Lower leg skin (tissue), 4 donors: Measurements from ENCODE around the gene SOX2. TPM values are rescaled to one million over a fixed set of nuclear protein-coding genes. Genes with fewer than 3 reads are reported as not detected.

Experiments used
- DNase-seq, 2 donors: peaks; one replicate each; pipeline ENCODE4 v3.0.0-alpha.2; 2019; ENCODE audit warnings: low spot score in 2 of 2
- H3K4me3 ChIP-seq: fragments of 200-600 bp; sonication (generic); 2 replicates; pipeline ENCODE4 v1.5.1; 2017; ENCODE audit warnings: mild to moderate bottlenecking, low read depth; ENCODE audit not compliant: poor library complexity, severe bottlenecking
- POLR2A ChIP-seq, 2 donors: fragments of 450-650 bp; IDR thresholded peaks; one replicate each; pipeline ENCODE4 v1.6.1; 2016 to 2017; ENCODE audit warnings: antibody characterized with exemption in 2 of 2, mild to moderate bottlenecking in 1 of 2, moderate library complexity in 1 of 2
- WGBS, 2 donors: methylation state at CpG; one replicate each; pipeline ENCODE4 v1.1.5; 2018; 5-methylcytosine and 5-hydroxymethylcytosine counted together
- intact Hi-C: fragments of 100-400 bp; cut with DNase I; formaldehyde crosslinking; loops from one replicate; pipeline ENCODE4 v1.15.0; 2023; ENCODE audit warnings: low total_unique reads
- total RNA-seq, 4 donors: library from RNA; depleted of rRNA; stranded (reverse); fragments of >200 nt; gene quantifications; one replicate each; pipeline ENCODE4 v1.1.0, GENCODE V29; 2016
- TF ChIP-seq, protein P1 (sequence below), 3 donors: fragments of 450-650 bp; IDR thresholded peaks; one replicate each; pipeline ENCODE4 v1.5.1; 2016; ENCODE audit warnings: antibody characterized with exemption in 3 of 3, mild to moderate bottlenecking in 3 of 3, moderate library complexity in 2 of 3

SOX2 gene
- total RNA-seq, 4 donors from 2014 or later: 0.20 to 3.3 (median 1.1) TPM

DNA sequence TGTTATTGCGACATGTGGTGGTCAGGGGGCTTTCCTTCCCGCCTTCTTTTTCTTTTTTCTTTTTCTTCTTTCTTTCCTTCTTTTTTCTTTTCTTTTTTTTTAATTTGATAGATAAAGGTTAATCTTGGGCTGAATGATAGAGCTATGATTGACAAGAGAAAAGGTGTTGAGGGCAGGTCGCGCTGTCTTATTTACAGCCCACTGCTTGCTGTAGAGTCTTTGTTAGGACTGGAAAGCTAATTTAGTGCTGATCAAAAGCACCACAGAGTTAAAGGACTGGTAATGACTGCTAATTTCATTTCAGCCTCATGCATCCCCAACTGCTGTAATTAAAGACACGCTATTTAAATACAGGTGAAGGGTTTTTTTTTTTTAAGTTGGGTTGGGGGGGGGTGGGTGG lies 10.6 kb upstream of the SOX2 start:
- no peak for TF ChIP-seq POLR2A (IDR thresholded peaks at IDR 0.05)
- TF ChIP-seq, protein P1, sequence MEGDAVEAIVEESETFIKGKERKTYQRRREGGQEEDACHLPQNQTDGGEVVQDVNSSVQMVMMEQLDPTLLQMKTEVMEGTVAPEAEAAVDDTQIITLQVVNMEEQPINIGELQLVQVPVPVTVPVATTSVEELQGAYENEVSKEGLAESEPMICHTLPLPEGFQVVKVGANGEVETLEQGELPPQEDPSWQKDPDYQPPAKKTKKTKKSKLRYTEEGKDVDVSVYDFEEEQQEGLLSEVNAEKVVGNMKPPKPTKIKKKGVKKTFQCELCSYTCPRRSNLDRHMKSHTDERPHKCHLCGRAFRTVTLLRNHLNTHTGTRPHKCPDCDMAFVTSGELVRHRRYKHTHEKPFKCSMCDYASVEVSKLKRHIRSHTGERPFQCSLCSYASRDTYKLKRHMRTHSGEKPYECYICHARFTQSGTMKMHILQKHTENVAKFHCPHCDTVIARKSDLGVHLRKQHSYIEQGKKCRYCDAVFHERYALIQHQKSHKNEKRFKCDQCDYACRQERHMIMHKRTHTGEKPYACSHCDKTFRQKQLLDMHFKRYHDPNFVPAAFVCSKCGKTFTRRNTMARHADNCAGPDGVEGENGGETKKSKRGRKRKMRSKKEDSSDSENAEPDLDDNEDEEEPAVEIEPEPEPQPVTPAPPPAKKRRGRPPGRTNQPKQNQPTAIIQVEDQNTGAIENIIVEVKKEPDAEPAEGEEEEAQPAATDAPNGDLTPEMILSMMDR (IDR thresholded peaks at IDR 0.05): no peak
- H3K4me3 ChIP-seq: no peak overlapping the region
- DNase-seq: no peak
- intact Hi-C loops: loop anchor here (10.0 kb wide), 2 partner anchors 366 to 984 kb away; no protein-coding TSS in a partner anchor
- WGBS, 2 donors: 9 to 13% methylated on average over 5 of the region's 5 CpGs

DNA sequence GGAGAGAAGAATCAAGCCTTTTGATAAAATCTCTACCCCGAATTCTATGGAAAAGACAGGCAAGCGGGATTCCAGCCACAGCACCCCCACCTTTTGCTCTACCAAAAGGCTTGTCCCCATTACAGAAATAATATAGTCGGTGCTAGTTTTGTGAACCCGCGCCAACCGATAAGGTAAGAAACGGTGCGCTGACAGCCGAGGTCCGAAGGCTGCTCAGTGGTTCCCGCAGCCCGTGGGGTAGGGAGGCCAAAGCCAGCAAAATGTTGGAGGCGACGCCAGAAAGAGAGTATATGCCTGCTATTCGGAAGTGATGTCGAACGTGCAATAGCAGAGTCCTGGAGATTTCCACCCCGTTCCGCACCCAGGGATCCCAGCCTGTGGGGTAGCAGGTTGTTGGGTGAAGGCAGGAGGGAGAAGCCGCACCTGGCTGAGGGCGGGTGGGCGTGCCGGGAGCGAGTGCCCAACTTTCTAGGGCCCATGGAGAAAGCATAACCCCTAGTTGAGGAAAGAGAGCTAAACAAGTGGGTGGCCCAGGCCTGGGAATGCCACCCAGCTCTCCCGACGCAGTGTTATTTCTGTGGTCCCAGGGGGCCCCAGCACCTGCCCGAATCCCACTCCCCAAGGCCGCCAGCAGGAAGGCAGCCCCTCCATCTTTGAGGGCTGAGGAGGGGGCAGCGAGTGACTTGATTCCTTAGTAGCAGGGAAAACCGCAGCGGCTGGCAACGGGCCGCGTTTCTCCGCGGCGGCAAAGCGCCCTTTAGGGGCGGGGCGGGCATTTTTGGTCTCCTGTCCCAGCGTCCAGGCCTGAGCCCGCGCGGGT lies 7.9 kb upstream of the SOX2 start:
- WGBS, 2 donors: 4 to 11% methylated on average over 39 to 44 of the region's 44 CpGs
- TF ChIP-seq, protein P1 (IDR thresholded peaks at IDR 0.05): no peak
- no peak for TF ChIP-seq POLR2A (IDR thresholded peaks at IDR 0.05)
- intact Hi-C loops: loop anchor here (10.0 kb wide), 2 partner anchors 369 to 981 kb away; no protein-coding TSS in a partner anchor
- H3K4me3 ChIP-seq: no peak overlapping the region
- DNase-seq: no peak

DNA sequence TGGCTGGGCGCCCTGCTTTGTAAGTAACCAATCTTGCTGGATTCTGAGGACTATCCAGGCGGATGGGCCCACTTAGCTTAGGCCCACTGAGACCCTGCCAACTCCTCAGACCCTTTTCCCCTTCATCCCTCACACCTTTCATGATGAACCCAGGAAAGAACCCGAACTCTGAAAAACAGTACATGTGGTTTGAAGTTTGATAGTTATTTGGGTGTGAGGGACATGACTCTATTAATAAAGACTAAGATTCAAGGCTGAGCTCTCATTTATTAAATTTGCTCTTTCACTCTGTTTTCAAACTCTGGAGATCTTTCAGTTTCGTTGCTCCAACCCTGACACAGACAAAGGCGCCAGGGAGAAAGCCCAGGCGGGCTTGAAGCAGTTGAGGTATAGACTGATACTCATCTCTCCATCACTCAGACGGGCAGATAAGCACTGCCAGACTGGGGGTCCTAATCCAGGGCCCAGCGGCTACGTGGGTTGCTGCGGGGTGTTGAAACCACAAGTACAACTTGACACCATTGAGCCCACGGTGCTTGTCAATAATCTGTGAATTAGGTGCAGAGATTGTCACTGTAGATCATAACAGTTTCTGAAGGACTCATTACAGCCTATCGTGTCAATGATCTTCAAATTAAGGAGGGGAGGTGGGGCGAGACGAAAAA lies 7.2 kb upstream of the SOX2 start:
- H3K4me3 ChIP-seq: no peak overlapping the region
- no peak for TF ChIP-seq POLR2A (IDR thresholded peaks at IDR 0.05)
- TF ChIP-seq, protein P1 (IDR thresholded peaks at IDR 0.05): no peak
- no peak for DNase-seq
- intact Hi-C loops: loop anchor here (10.0 kb wide), 2 partner anchors 370 to 980 kb away; no protein-coding TSS in a partner anchor
- WGBS, 2 donors: 13 to 16% methylated on average over 14 of the region's 14 CpGs

DNA sequence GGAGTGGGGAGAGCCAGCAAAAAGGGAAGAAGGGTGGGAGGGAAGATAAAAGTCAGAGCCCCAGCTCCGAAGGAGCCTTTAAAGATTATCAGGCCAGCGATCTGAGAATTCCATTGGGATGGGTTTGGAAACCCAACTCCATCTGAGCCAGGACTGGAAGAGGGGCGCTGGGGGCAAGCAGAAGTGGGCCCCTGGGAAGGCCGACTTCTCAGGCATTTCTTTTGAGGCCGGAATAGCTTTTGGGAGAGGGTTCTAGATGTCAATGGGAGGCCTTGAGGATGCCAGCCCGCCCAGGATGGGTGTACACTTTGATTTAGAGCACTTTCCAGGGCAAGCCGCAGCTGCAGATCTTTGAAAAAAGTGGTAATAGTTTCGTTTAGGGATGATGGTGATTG lies 6.6 kb upstream of the SOX2 start:
- WGBS, 2 donors: 17 to 20% methylated on average over 8 of the region's 8 CpGs
- TF ChIP-seq, protein P1 (IDR thresholded peaks at IDR 0.05): no peak
- TF ChIP-seq POLR2A (IDR thresholded peaks at IDR 0.05): no peak
- DNase-seq: no peak
- H3K4me3 ChIP-seq: no peak overlapping the region
- intact Hi-C loops: loop anchor here (10.0 kb wide), 2 partner anchors 370 to 980 kb away; no protein-coding TSS in a partner anchor

DNA sequence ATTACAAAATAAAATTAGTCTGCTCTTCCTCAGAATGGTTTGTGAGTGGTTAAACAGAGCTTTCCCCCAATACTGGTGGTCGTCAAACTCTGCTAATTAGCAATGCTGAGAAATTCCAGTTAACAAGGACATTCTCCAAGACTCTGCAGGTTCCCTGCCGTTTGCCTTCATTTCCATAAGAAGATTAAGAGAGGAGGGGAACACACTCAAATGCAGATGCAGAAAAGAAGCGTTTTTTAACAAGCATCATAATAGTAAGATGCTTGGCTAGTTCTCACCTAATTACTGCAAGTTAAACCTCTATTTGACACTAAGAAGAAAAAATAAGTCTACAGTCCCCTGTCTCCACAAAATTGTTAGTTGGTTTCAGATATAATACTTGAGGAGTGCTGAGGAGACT lies 3.7 kb upstream of the SOX2 start:
- no peak for DNase-seq
- intact Hi-C loops: loop anchor here (10.0 kb wide), 2 partner anchors 373 to 977 kb away; no protein-coding TSS in a partner anchor
- 19 to 25% methylated on average over 3 of the region's 3 CpGs for WGBS, 2 donors
- TF ChIP-seq, protein P1 (IDR thresholded peaks at IDR 0.05): no peak
- TF ChIP-seq POLR2A (IDR thresholded peaks at IDR 0.05): no peak
- H3K4me3 ChIP-seq: no peak overlapping the region
